Esophagus muscularis mucosa (tissue), 3 donors: Measurements from ENCODE around the gene KCNH1.

ENCODE experiments used
- POLR2A ChIP-seq: fragments of 450-650 bp; IDR thresholded peaks from one replicate; pipeline ENCODE4 v1.6.1; 2017; ENCODE audit warnings: antibody characterized with exemption, moderate library complexity, mild to moderate bottlenecking, low read depth
- TF ChIP-seq, protein P1 (sequence below), 3 experiments: fragments of 200-600 bp in 2 of 3; fragments of 450-650 bp in 1 of 3; sonication (generic) in 2 of 3; IDR thresholded peaks; one replicate each; pipeline ENCODE4 v1.5.1; 2017 to 2019; ENCODE audit warnings: antibody characterized with exemption in 3 of 3, mild to moderate bottlenecking in 2 of 3, moderate library complexity in 1 of 3

DNA sequence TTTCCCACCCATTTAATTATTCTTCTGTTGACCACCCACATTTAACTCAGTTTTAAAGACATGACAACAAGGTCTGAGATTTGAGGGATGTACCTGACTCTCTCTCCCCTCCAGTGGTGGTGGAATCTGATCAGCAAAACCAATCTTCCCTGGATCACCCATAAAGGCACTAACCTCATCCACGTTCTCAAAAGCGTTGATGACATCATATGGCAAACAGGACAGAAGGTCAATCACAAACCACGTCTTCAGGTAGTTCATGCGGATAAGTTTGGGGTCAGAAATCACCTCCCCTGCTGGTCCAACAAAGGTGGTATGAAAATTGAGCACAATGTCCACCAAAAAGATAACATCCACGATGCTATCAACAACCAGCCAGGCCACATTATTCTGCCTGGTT is 115.3 kb downstream of the KCNH1 start:
- TF ChIP-seq POLR2A: no peak
- TF ChIP-seq, protein P1, sequence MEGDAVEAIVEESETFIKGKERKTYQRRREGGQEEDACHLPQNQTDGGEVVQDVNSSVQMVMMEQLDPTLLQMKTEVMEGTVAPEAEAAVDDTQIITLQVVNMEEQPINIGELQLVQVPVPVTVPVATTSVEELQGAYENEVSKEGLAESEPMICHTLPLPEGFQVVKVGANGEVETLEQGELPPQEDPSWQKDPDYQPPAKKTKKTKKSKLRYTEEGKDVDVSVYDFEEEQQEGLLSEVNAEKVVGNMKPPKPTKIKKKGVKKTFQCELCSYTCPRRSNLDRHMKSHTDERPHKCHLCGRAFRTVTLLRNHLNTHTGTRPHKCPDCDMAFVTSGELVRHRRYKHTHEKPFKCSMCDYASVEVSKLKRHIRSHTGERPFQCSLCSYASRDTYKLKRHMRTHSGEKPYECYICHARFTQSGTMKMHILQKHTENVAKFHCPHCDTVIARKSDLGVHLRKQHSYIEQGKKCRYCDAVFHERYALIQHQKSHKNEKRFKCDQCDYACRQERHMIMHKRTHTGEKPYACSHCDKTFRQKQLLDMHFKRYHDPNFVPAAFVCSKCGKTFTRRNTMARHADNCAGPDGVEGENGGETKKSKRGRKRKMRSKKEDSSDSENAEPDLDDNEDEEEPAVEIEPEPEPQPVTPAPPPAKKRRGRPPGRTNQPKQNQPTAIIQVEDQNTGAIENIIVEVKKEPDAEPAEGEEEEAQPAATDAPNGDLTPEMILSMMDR (IDR thresholded peaks at IDR 0.05): no peak
